Right lobe of liver (tissue), 4 donors: Measurements from ENCODE around the gene TNS3.

ENCODE experiments used
- CTCF ChIP-seq, 4 donors: fragments of 200-600 bp in 3 of 4; fragments of 450-650 bp in 1 of 4; IDR thresholded peaks; one replicate each; pipeline versions ENCODE4 v1.5.1 to v1.8.0; 2016 to 2022; ENCODE audit warnings: antibody characterized with exemption in 4 of 4, mild to moderate bottlenecking in 2 of 4
- POLR2A ChIP-seq: fragments of 450-650 bp; IDR thresholded peaks from one replicate; pipeline ENCODE4 v1.6.1; 2017; ENCODE audit warnings: antibody characterized with exemption, mild to moderate bottlenecking
- donor health status: DM: no; HTN: no; CAD: no.
- donor health status: DM: no; HTN: no; CAD: no.
- donor health status: DM: no; HTN: yes; CAD: no.

GRCh38 chr7:47402941-47403866, 178.7 kb downstream of the TNS3 start:
- no peak for TF ChIP-seq CTCF (IDR thresholded peaks at IDR 0.05)
- TF ChIP-seq POLR2A, result no peak
